GM21360 (cell line): ENCODE results near the gene SFTPA2.
A peak's percentile ranks its signal among the peaks of the same experiment; 100 is the strongest.
"Not testable (repeated sequence)": the region's sequence is repeated elsewhere in the genome, so short reads cannot be mapped to it uniquely, and the experiment has no call there.

Experiments used
- ATAC-seq: cut with Tn5 transposase; IDR thresholded peaks from one replicate; pipeline ENCODE4 v1.9.1; 2021; ENCODE audit warnings: mild to moderate bottlenecking, moderate library complexity; ENCODE audit not compliant: unreplicated experiment

Gene SFTPA2

GRCh38 chr10:79516532-79517205 lies 43.5 kb downstream of the SFTPA2 start:
- ATAC-seq: not testable (repeated sequence)

- not testable (repeated sequence) for ATAC-seq
These were observed 48.2 kb downstream of the SFTPA2 start, which contains the start of gene EIF5AL1 for GRCh38 chr10:79511891-79512583. Gene EIF5AL1 (plus strand): TSS chr10:79512533. CDS start chr10:79512650, 117 bp downstream.

- ATAC-seq: not testable (repeated sequence)
These were observed 50.2 kb downstream of the SFTPA2 start for GRCh38 chr10:79509934-79510508.

GRCh38 chr10:79509306-79509933 lies 50.8 kb downstream of the SFTPA2 start:
- peak; percentile 62 for ATAC-seq

- not testable (repeated sequence) for ATAC-seq
These were observed 52.0 kb downstream of the SFTPA2 start for GRCh38 chr10:79508245-79508644.

GRCh38 chr10:79507440-79508167 lies 52.6 kb downstream of the SFTPA2 start:
- no peak for ATAC-seq
